ENCODE measurements around the gene GFER. TPM values are rescaled to one million over a fixed set of nuclear protein-coding genes. Genes with fewer than 3 reads are reported as not detected.
A peak's percentile ranks its signal among the peaks of the same experiment; 100 is the strongest.

GFER gene
- total and polyA plus RNA-seq, 9 of the 15 experiments (the other 6 are each of a cell fraction or from before 2014, with no cell fraction given), result 4.3 to 53.7 (median 19.8) TPM

DNA sequence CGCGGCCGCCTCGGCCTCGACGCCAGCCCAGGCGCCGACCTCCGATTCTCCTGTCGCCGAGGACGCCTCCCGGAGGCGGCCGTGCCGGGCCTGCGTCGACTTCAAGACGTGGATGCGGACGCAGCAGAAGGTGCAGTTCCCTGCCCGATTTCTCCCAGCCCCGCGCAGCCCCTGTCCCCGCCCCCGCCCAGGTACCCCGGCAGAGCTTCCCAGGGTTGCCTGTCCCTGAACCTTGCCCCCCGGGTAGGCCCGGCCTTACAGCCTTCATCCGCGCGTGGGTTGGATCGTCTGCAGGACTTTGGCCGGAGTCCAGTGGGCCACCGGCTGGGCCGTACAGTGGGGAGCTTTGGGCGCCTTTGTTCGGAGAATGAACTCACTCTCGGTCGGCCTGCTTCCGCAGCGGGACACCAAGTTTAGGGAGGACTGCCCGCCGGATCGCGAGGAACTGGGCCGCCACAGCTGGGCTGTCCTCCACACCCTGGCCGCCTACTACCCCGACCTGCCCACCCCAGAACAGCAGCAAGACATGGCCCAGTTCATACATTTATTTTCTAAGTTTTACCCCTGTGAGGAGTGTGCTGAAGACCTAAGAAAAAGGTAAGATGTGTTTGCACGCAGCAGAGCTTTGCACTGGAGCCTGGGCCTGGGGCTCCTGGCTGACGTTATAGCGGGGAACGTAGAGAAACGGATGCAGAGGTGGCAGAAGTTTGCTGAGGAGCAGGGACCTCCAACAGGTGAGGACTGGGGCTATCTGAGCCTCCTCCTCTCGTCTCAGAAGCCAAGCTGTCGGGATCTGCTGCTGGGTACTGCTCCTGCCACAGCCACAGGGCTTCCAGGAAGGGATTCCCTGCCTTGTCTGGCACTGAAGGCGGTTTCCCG, 593 bp downstream of the GFER start (continued):
- no peak for TF ChIP-seq NR2C1 (IDR thresholded peaks at IDR 0.05)
- no peak for TF ChIP-seq NR2C1 (tag; IDR thresholded peaks at IDR 0.05)
- TF ChIP-seq PRPF4 (IDR thresholded peaks at IDR 0.05; ENCODE audit: insufficient read depth, low read depth, low read length, poor library complexity, severe bottlenecking), result no peak
- no peak for TF ChIP-seq SMARCE1 (IDR thresholded peaks at IDR 0.05)
- peak; percentile 4 for TF ChIP-seq TBP (optimal IDR thresholded peaks at IDR 0.05; ENCODE audit: low read depth, low read length)
- TF ChIP-seq KDM5B (IDR thresholded peaks at IDR 0.05; ENCODE audit: insufficient replicate concordance, low read depth, low read length), result no peak
- no peak for TF ChIP-seq PURB (CRISPR knock-in tag; IDR thresholded peaks at IDR 0.05; ENCODE audit: low read depth)
- TF ChIP-seq ZNF263 (CRISPR knock-in tag; IDR thresholded peaks at IDR 0.05; ENCODE audit: borderline replicate concordance), result peak; percentile 75
- TF ChIP-seq PCBP1 (IDR thresholded peaks at IDR 0.05; ENCODE audit: low read depth, low read length, poor library complexity, severe bottlenecking), result peak; percentile 22
- TF ChIP-seq RBM14 (IDR thresholded peaks at IDR 0.05; ENCODE audit: borderline replicate concordance, insufficient read depth, low read depth, low read length), result no peak
- TF ChIP-seq, protein P1, sequence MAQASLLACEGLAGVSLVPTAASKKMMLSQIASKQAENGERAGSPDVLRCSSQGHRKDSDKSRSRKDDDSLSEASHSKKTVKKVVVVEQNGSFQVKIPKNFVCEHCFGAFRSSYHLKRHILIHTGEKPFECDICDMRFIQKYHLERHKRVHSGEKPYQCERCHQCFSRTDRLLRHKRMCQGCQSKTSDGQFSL (CRISPR knock-in tag; IDR thresholded peaks at IDR 0.05), result no peak
- TF ChIP-seq, protein P1 (tag; IDR thresholded peaks at IDR 0.05), result no peak
- peak; percentile 84 for TF ChIP-seq NFIC (IDR thresholded peaks at IDR 0.05)
- TF ChIP-seq, protein P2, sequence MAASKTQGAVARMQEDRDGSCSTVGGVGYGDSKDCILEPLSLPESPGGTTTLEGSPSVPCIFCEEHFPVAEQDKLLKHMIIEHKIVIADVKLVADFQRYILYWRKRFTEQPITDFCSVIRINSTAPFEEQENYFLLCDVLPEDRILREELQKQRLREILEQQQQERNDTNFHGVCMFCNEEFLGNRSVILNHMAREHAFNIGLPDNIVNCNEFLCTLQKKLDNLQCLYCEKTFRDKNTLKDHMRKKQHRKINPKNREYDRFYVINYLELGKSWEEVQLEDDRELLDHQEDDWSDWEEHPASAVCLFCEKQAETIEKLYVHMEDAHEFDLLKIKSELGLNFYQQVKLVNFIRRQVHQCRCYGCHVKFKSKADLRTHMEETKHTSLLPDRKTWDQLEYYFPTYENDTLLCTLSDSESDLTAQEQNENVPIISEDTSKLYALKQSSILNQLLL (CRISPR knock-in tag; IDR thresholded peaks at IDR 0.05; ENCODE audit: borderline replicate concordance), result no peak
- 0 out of 2 replicates have a peak, but pooled peaks have one; percentile 35 for TF ChIP-seq MED1 (CRISPR knock-in tag; IDR thresholded peaks at IDR 0.05; ENCODE audit: borderline replicate concordance)
